Heart left ventricle (tissue), 13 donors: ENCODE measurements around the gene NEK10.
"Not testable (repeated sequence)": the region's sequence is repeated elsewhere in the genome, so short reads cannot be mapped to it uniquely, and the experiment has no call there.

Experiments used
- CTCF ChIP-seq, 12 donors: fragments of 200-600 bp; sonication (generic) in 4 of 12; IDR thresholded peaks; one replicate each; pipeline versions ENCODE4 v1.5.0 to v1.8.0; 2018 to 2022; ENCODE audit warnings: antibody characterized with exemption in 12 of 12, mild to moderate bottlenecking in 5 of 12
- POLR2A ChIP-seq, 2 donors: fragments of 450-650 bp; IDR thresholded peaks; one replicate each; pipeline ENCODE4 v1.6.1; 2017; ENCODE audit warnings: antibody characterized with exemption in 2 of 2, mild to moderate bottlenecking in 2 of 2, moderate library complexity in 2 of 2
- donor health status: ischemic (EF 13 %, LVEDD 7.1; RV severe dilation, severe dysfunction).
- donor health status: DM: no; HTN: yes; CAD: no.
- donor health status: DM: no; HTN: no; CAD: no.
- donor health status: ischemic (EF 25% LVEDD 6.9; RV normal size, moderate dysfunction).
- donor health status: ischemic (EF 25% LVEDD 5.7; RV mildly dilated, moderate dysfunction).
- donor health status: ischemic (EF 35%, LVEDD 5.7; RV mildly dilated, moderate dysfunction).
- donor health status: nonischemic (EF 11% LVEDD 7.7; RV severe dilation, severe dysfunction).
- donor health status: DM: yes; HTN: yes; CAD: no.
- donor health status: PGD.
- donor health status: ischemic (EF 29% LVEDD 5.4; RV normal size, mild dysfunction).
- donor health status: nonischemic (EF 23%, LVEDD 6.1; RV moderate dilation, normal function).

- not testable (repeated sequence) for TF ChIP-seq CTCF, POLR2A (IDR thresholded peaks at IDR 0.05)
These were observed 82.7 kb downstream of the NEK10 start for GRCh38 chr3:27286467-27286866.
